ENCODE measurements around the gene ZFP36L2. TPM values are rescaled to one million over a fixed set of nuclear protein-coding genes. Genes with fewer than 3 reads are reported as not detected.
A peak's percentile ranks its signal among the peaks of the same experiment; 100 is the strongest.

The ZFP36L2 gene
- total and polyA plus RNA-seq, 9 of the 15 experiments (the other 6 are each of a cell fraction or from before 2014, with no cell fraction given): 4.1 to 60.6 (median 20.3) TPM

DNA sequence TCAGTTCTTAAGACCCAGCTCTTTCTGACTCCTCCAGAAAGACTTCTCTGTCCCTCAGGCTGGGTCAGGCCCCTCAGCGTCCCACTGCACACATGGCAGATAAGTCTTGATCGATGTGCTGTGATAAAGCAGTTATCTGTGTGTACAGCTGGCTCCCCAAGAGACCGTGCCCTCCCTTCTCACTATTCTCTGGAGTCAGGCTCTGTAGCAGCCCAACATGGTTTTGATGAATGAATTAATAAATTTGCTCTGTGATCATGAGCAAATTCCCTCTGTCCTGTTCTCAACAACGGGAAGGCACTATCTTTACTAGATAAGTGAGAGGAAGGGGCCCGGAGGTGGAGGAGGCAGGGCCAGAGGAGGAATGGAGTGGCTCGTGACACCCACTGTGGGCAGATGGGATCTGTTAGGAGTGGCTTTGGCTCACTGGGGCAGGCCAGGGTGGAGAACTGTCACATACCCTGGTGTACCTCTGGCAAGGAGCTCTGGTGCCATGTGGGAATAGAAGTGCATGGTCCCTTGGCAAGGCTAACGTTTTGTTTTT lies 48.3 kb downstream of the ZFP36L2 start (continued):
- TF ChIP-seq FOXM1 (IDR thresholded peaks at IDR 0.05; ENCODE audit: low read depth) (peak; percentile 77), FOXM1 (CRISPR knock-in tag; IDR thresholded peaks at IDR 0.05; ENCODE audit: low read depth) (peak; percentile 66; the same call in 1 of the 2 replicates), GABPA (tag; conservative IDR thresholded peaks at IDR 0.05; ENCODE audit: low read depth) (no peak), MTA2 (IDR thresholded peaks at IDR 0.05; ENCODE audit: low read depth) (peak; percentile 89), SMAD4 (CRISPR knock-in tag; conservative IDR thresholded peaks at IDR 0.05) (peak; percentile 84), HDAC8 (tag; IDR thresholded peaks at IDR 0.05) (peak; percentile 60; the same call in 1 of the 2 replicates), ZNF507 (tag; conservative IDR thresholded peaks at IDR 0.05) (no peak), GATA2 (CRISPR knock-in tag; IDR thresholded peaks at IDR 0.05) (peak; percentile 78), DIDO1 (tag; IDR thresholded peaks at IDR 0.05; ENCODE audit: low read depth) (0 out of 2 replicates have a peak, but pooled peaks have one; percentile 29), TARDBP (IDR thresholded peaks at IDR 0.05) (peak; percentile 30; the same call in 1 of the 2 replicates), RUNX1 (IDR thresholded peaks at IDR 0.05; ENCODE audit: low read depth) (no peak), DMBX1 (CRISPR knock-in tag; IDR thresholded peaks at IDR 0.05; ENCODE audit: borderline replicate concordance) (peak; percentile 70; the same call in 1 of the 2 replicates), FOSL1 (tag; conservative IDR thresholded peaks at IDR 0.05) (0 out of 2 replicates have a peak, but pooled peaks have one; percentile 44), ZFPM2 (CRISPR knock-in tag; IDR thresholded peaks at IDR 0.05) (0 out of 2 replicates have a peak, but pooled peaks have one; percentile 80)
- TF ChIP-seq, protein P1, sequence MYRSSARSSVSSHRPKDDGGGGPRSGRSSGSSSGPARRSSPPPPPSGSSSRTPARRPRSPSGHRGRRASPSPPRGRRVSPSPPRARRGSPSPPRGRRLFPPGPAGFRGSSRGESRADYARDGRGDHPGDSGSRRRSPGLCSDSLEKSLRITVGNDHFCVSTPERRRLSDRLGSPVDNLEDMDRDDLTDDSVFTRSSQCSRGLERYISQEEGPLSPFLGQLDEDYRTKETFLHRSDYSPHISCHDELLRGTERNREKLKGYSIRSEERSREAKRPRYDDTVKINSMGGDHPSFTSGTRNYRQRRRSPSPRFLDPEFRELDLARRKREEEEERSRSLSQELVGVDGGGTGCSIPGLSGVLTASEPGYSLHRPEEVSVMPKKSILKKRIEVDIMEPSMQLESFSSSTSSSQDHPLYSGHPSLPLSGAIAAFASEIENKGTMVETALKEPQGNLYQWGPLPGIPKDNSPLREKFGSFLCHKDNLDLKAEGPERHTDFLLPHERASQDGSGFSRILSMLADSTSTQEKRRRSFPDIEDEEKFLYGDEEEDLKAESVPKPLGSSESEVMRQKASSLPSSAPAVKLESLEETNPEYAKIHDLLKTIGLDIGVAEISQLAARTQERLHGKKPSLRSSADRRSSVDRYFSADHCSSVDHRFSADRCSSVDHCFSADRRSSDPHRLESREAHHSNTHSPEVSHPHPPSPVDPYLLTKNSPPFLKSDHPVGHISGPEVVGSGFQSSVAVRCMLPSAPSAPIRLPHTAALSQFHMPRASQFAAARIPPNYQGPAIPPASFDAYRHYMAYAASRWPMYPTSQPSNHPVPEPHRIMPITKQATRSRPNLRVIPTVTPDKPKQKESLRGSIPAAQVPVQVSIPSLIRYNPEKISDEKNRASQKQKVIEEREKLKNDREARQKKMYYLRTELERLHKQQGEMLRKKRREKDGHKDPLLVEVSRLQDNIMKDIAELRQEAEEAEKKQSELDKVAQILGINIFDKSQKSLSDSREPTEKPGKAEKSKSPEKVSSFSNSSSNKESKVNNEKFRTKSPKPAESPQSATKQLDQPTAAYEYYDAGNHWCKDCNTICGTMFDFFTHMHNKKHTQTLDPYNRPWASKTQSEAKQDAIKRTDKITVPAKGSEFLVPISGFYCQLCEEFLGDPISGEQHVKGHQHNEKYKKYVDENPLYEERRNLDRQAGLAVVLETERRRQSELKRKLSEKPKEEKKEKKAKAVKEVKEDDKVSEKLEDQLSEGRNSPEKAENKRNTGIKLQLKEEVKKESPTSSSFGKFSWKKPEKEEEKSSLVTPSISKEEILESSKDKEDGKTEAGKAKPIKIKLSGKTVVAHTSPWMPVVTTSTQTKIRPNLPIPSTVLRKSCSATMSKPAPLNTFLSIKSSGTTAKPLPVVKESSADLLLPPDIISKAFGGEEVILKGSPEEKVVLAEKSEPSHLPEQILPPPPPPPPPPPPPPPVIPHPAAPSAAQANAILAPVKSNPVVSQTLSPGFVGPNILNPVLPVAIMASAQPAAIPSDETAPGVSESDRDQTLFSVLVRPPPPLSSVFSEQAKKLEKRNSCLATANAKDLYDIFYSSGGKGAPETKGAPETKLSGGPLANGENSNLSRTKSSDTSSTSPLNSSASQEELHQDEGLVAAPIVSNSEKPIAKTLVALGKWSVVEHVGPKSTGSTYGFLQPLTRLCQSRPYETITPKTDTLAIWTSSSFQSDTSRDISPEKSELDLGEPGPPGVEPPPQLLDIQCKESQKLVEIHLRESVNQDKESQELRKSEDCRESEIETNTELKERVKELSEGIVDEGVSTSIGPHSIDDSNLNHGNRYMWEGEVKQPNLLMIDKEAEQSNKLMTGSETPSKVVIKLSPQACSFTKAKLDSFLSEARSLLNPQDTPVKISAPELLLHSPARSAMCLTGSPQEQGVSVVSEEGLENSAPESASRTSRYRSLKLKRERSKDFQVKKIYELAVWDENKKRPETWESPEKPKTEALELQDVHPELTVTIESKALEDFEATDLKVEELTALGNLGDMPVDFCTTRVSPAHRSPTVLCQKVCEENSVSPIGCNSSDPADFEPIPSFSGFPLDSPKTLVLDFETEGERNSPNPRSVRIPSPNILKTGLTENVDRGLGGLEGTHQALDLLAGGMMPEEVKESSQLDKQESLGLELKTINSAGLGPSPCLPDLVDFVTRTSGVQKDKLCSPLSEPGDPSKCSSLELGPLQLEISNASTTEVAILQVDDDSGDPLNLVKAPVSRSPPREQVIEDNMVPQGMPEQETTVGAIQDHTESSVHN (IDR thresholded peaks at IDR 0.05; ENCODE audit: borderline replicate concordance in 1 of 2, low read depth in 1 of 2): peak in 1 of 2 experiments; percentile 49; a peak in 1 of 4 replicates
- TF ChIP-seq, protein P2, sequence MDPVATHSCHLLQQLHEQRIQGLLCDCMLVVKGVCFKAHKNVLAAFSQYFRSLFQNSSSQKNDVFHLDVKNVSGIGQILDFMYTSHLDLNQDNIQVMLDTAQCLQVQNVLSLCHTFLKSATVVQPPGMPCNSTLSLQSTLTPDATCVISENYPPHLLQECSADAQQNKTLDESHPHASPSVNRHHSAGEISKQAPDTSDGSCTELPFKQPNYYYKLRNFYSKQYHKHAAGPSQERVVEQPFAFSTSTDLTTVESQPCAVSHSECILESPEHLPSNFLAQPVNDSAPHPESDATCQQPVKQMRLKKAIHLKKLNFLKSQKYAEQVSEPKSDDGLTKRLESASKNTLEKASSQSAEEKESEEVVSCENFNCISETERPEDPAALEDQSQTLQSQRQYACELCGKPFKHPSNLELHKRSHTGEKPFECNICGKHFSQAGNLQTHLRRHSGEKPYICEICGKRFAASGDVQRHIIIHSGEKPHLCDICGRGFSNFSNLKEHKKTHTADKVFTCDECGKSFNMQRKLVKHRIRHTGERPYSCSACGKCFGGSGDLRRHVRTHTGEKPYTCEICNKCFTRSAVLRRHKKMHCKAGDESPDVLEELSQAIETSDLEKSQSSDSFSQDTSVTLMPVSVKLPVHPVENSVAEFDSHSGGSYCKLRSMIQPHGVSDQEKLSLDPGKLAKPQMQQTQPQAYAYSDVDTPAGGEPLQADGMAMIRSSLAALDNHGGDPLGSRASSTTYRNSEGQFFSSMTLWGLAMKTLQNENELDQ (CRISPR knock-in tag; IDR thresholded peaks at IDR 0.05; ENCODE audit: borderline replicate concordance): no peak
- TF ChIP-seq, protein P3, sequence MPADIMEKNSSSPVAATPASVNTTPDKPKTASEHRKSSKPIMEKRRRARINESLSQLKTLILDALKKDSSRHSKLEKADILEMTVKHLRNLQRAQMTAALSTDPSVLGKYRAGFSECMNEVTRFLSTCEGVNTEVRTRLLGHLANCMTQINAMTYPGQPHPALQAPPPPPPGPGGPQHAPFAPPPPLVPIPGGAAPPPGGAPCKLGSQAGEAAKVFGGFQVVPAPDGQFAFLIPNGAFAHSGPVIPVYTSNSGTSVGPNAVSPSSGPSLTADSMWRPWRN (IDR thresholded peaks at IDR 0.05; ENCODE audit: low read depth): no peak

Measured in K562 (cell line).